Osteocyte (in vitro differentiated cells): Measurements from ENCODE around the gene NFASC. TPM values are rescaled to one million over a fixed set of nuclear protein-coding genes. Genes with fewer than 3 reads are reported as not detected.

Experiments
- DNase-seq: peaks from one replicate; pipeline ENCODE4 v3.0.0; 2021; ENCODE audit warnings: mixed read lengths; ENCODE audit not compliant: unreplicated experiment; ENCODE audit errors: extremely low spot score
- H3K27ac Mint-ChIP-seq: one replicate; pipeline ENCODE4 v1.8.0; 2021; ENCODE audit warnings: mild to moderate bottlenecking, mixed read lengths; ENCODE audit not compliant: unreplicated experiment
- H3K27me3 Mint-ChIP-seq: one replicate; pipeline ENCODE4 v1.8.0; 2021; ENCODE audit warnings: mixed read lengths; ENCODE audit not compliant: unreplicated experiment
- H3K36me3 Mint-ChIP-seq: one replicate; pipeline ENCODE4 v1.8.0; 2021; ENCODE audit warnings: mixed read lengths; ENCODE audit not compliant: unreplicated experiment
- H3K4me1 Mint-ChIP-seq: one replicate; pipeline ENCODE4 v1.8.0; 2021; ENCODE audit warnings: mixed read lengths; ENCODE audit not compliant: unreplicated experiment
- H3K4me3 Mint-ChIP-seq: one replicate; pipeline ENCODE4 v1.8.0; 2021; ENCODE audit warnings: mild to moderate bottlenecking, moderate library complexity, mixed read lengths; ENCODE audit not compliant: unreplicated experiment
- H3K9me3 Mint-ChIP-seq: one replicate; pipeline ENCODE4 v1.8.0; 2021; ENCODE audit warnings: mixed read lengths; ENCODE audit not compliant: unreplicated experiment
- total RNA-seq: library from RNA; stranded (reverse); gene quantifications from 2 replicates; pipeline ENCODE4 v1.2.1, GENCODE V29; 2021
- TF ChIP-seq, protein P1 (sequence below): fragments of 200-600 bp; sonication (generic); IDR thresholded peaks from 2 replicates; pipeline ENCODE4 v1.5.0; 2021; ENCODE audit warnings: antibody characterized with exemption, mild to moderate bottlenecking, moderate library complexity

NFASC gene
- total RNA-seq, 1 donor from 2014 or later: not detected

DNA sequence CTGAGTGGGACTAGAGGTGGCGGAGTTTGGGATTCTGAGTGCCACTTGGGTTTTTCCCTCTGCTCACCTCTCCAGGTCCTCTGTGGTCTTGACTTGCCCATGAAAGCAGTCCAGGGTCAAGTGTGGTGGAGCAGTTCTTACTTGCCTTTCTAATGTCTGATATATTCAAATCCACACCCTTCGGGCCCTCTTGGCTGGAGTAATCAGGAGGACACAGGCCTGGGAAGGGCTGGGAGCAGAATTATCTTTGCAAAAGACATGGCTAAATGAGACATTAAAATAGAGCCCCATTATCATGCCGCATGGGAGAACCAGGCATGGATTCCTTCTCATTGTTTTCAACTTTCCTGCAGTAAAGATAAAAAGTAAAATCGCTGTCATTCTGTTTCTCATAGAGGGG lies 74.0 kb downstream of the NFASC start:
- H3K36me3 Mint-ChIP-seq: no peaks in the 10 kb centered on the region
- peaks cover 23% of the 10 kb centered on the region for H3K27me3 Mint-ChIP-seq
- TF ChIP-seq, protein P1, sequence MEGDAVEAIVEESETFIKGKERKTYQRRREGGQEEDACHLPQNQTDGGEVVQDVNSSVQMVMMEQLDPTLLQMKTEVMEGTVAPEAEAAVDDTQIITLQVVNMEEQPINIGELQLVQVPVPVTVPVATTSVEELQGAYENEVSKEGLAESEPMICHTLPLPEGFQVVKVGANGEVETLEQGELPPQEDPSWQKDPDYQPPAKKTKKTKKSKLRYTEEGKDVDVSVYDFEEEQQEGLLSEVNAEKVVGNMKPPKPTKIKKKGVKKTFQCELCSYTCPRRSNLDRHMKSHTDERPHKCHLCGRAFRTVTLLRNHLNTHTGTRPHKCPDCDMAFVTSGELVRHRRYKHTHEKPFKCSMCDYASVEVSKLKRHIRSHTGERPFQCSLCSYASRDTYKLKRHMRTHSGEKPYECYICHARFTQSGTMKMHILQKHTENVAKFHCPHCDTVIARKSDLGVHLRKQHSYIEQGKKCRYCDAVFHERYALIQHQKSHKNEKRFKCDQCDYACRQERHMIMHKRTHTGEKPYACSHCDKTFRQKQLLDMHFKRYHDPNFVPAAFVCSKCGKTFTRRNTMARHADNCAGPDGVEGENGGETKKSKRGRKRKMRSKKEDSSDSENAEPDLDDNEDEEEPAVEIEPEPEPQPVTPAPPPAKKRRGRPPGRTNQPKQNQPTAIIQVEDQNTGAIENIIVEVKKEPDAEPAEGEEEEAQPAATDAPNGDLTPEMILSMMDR: no peak
- no peaks in the 10 kb centered on the region for H3K9me3 Mint-ChIP-seq
- H3K4me3 Mint-ChIP-seq: no peak overlapping the region
- H3K27ac Mint-ChIP-seq: no peak overlapping the region
- H3K4me1 Mint-ChIP-seq: no peaks in the 10 kb centered on the region
- no peak for DNase-seq

DNA sequence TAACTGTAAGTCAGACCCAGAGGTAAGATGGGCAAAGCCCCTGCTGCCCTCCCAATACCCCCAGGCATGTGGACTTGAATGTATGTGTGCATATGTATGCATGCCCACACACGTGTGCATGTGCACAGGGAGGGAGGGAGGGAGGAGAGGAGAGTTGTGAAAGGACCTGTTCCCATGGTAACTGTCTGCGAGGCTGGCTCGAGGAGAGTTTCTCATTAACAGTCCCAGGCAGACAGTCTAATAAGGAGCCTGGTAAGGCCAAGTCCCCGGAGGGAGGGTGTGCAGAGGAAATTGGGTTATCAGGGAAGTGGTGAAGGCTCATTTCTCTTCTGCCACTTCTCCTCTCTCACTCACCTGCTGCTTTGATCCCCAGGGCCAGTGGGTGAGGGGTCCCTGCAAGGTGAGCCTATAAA lies 74.9 kb downstream of the NFASC start:
- TF ChIP-seq, protein P1: no peak
- no peaks in the 10 kb centered on the region for H3K36me3 Mint-ChIP-seq
- no peak overlapping the region for H3K4me3 Mint-ChIP-seq
- H3K4me1 Mint-ChIP-seq: no peaks in the 10 kb centered on the region
- H3K27ac Mint-ChIP-seq: no peak overlapping the region
- H3K27me3 Mint-ChIP-seq: peaks cover 32% of the 10 kb centered on the region
- no peaks in the 10 kb centered on the region for H3K9me3 Mint-ChIP-seq
- no peak for DNase-seq

DNA sequence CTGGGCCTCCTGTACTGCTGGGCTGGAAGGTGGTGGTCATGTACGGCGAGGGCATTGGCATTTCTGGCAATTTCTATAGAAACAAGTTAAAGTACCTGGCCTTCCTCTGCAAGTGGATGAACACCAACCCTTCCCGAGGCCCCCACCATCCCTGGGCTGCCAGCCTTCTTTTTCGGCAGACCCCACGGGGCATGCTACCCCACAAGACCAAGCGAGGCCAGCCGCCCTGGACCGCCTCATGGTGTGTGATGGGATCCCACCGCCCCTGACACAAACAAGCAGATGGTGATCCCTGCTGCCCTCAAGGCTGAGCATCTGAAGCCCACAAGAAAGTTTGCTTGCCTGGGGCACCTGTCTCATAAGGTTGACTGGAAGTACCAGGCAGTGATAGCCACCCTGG lies 76.0 kb downstream of the NFASC start:
- H3K27ac Mint-ChIP-seq: no peak overlapping the region
- no peaks in the 10 kb centered on the region for H3K4me1 Mint-ChIP-seq
- peaks cover 35% of the 10 kb centered on the region for H3K27me3 Mint-ChIP-seq
- H3K9me3 Mint-ChIP-seq: no peaks in the 10 kb centered on the region
- no peak overlapping the region for H3K4me3 Mint-ChIP-seq
- TF ChIP-seq, protein P1: no peak
- H3K36me3 Mint-ChIP-seq: no peaks in the 10 kb centered on the region
- no peak for DNase-seq

DNA sequence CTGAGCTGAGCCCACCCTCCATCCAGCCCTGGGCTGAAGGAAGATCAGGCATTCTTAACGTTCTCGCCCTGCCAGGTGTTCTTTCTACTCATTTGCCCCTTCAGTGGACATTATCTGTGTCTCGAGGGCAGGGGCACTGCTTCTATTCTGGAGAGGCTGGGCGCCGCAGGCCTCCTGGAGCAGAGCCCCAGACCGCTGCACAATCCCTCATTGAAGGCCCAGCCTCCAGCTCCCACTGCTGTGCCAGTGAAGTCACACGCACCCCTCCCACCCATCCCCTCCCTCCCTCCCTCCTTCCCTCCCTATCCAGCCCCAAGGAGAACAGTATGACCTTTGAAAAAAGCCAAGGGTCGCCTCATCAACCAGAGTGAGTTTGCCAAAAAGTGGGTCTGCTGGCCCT lies 76.7 kb downstream of the NFASC start:
- Mint-ChIP-seq H3K36me3 (no peaks in the 10 kb centered on the region), H3K9me3 (no peaks in the 10 kb centered on the region), H3K4me3 (no peak overlapping the region), H3K27ac (no peak overlapping the region), H3K4me1 (no peaks in the 10 kb centered on the region), H3K27me3 (peaks cover 39% of the 10 kb centered on the region)
- DNase-seq: no peak
- TF ChIP-seq, protein P1: no peak

DNA sequence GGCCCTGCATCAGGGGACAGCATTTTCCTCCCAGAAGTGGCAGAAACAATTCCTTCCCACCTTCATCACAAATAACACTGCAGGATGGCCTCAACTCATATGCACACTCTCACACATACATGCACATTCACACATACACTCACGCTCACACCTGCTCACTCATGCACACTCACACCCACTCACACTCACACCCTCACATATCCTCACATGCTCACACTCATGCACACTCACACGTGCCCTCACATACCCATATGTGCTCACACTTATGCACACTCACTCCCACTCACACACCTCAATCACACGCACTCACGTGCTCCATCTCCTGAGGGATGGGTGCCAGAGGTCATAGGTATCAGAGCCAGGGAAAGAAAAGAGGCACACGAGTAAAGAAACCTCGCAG lies 77.1 kb downstream of the NFASC start:
- Mint-ChIP-seq H3K27ac (no peak overlapping the region), H3K4me1 (no peaks in the 10 kb centered on the region), H3K4me3 (no peak overlapping the region), H3K9me3 (no peaks in the 10 kb centered on the region), H3K27me3 (peaks cover 39% of the 10 kb centered on the region), H3K36me3 (no peaks in the 10 kb centered on the region)
- TF ChIP-seq, protein P1: no peak
- DNase-seq: no peak
